Effector memory CD8-positive, alpha-beta T cell (primary cell): ENCODE measurements around the gene SMIM45.
A peak's percentile ranks its signal among the peaks of the same experiment; 100 is the strongest.
"Not testable (repeated sequence)": the region's sequence is repeated elsewhere in the genome, so short reads cannot be mapped to it uniquely, and the experiment has no call there.

Experiments used
- ATAC-seq: fragments of 150-1000 bp; cut with Tn5 transposase; replicated peaks from 2 replicates; pipeline ENCODE4 v1.10.0; 2021; ENCODE audit warnings: mild to moderate bottlenecking, moderate library complexity
- DNase-seq, 3 experiments: peaks; one replicate each; pipeline ENCODE4 v3.0.0; 2021
- H3K27ac Mint-ChIP-seq, 2 donors: one replicate each; pipeline ENCODE4 v1.8.0; 2022; ENCODE audit warnings: mild to moderate bottlenecking in 2 of 2, mixed read lengths in 2 of 2, moderate library complexity in 2 of 2
- H3K27me3 Mint-ChIP-seq, 2 donors: one replicate each; pipeline ENCODE4 v1.8.0; 2022; ENCODE audit warnings: mixed read lengths in 2 of 2
- H3K36me3 Mint-ChIP-seq: one replicate; pipeline ENCODE4 v1.8.0; 2022; ENCODE audit warnings: mild to moderate bottlenecking, moderate library complexity, mixed read lengths; ENCODE audit not compliant: insufficient read depth
- H3K4me1 Mint-ChIP-seq, 2 donors: one replicate each; pipeline ENCODE4 v1.8.0; 2022; ENCODE audit warnings: low read depth in 2 of 2, mixed read lengths in 2 of 2
- H3K4me3 Mint-ChIP-seq, 2 donors: one replicate each; pipeline ENCODE4 v1.8.0; 2022; ENCODE audit warnings: mild to moderate bottlenecking in 2 of 2, mixed read lengths in 2 of 2, moderate library complexity in 2 of 2
- H3K9me3 Mint-ChIP-seq, 2 donors: one replicate each; pipeline ENCODE4 v1.8.0; 2022; ENCODE audit warnings: mixed read lengths in 2 of 2

Gene SMIM45

DNA sequence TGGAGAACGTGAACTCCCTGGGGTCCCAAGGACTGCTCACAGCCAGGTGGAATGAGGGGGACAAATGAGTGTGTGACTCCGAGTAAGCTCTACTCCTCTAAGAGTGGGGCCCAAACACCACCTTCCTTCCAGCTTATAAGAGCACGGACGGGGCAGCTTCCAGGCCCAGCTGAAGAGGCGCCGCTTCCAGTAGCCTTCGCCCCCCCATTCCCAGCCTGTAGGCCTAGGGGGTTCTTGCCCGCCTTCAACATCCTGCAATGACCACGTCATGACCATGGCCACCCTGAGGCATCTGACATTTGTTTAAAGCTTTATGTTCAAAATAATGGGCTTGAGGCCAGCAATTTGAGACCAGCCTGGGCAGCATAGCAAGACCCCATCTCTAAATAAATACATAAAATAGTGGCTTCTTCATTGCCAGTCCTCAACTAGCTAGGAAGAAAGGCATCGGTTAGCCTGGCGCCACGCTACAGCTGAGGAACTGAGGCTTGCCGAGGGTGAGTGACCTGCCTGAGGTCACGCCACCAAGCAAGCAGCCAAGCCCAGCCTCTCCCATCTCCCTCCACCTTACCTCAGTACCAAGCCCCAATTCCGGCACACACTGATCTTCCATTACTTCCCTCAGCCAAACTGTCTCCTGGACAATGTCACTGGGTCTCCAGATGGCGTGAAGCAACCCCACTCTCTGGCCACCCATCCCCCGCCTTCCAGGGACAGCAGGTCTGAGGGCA is 17.5 kb upstream of the SMIM45 start:
- H3K27ac Mint-ChIP-seq = peak overlapping the region; percentile 41 to 78
- no peaks in the 10 kb centered on the region for H3K9me3 Mint-ChIP-seq

GRCh38 chr22:41935015-41935351 is 17.0 kb upstream of the SMIM45 start:
- Mint-ChIP-seq H3K9me3 (no peaks in the 10 kb centered on the region), H3K27me3 (no peaks in the 10 kb centered on the region), H3K36me3 (peaks cover 41% of the 10 kb centered on the region), H3K27ac (no peak overlapping the region), H3K4me3 (no peak overlapping the region), H3K4me1 (peaks cover 16 to 22% of the 10 kb centered on the region in 2 donors)
- DNase-seq = no peak
- no peak for ATAC-seq

More for the DNA sequence above, 17.5 kb upstream of the SMIM45 start:
- Mint-ChIP-seq H3K4me3 (no peak overlapping the region), H3K27me3 (no peaks in the 10 kb centered on the region), H3K4me1 (peaks cover 11 to 18% of the 10 kb centered on the region in 2 donors), H3K36me3 (peaks cover 36% of the 10 kb centered on the region)
- DNase-seq = no peak
- no peak for ATAC-seq

GRCh38 chr22:41935509-41935908 is 16.4 kb upstream of the SMIM45 start:
- Mint-ChIP-seq H3K4me1 (peaks cover 20 to 23% of the 10 kb centered on the region in 2 donors), H3K27ac (peak overlapping the region in 1 of 2 donors; percentile 94), H3K36me3 (peaks cover 46% of the 10 kb centered on the region), H3K9me3 (no peaks in the 10 kb centered on the region), H3K4me3 (no peak overlapping the region), H3K27me3 (no peaks in the 10 kb centered on the region)
- ATAC-seq (no peak), DNase-seq (no peak)

- DNase-seq (no peak), ATAC-seq (no peak)
- Mint-ChIP-seq H3K36me3 (peaks cover 55% of the 10 kb centered on the region), H3K4me3 (no peak overlapping the region), H3K27me3 (no peaks in the 10 kb centered on the region), H3K4me1 (peaks cover 33 to 35% of the 10 kb centered on the region in 2 donors), H3K27ac (peak overlapping the region in 1 of 2 donors; percentile 94), H3K9me3 (no peaks in the 10 kb centered on the region)
These were observed 15.1 kb upstream of the SMIM45 start for GRCh38 chr22:41936894-41937169.

GRCh38 chr22:41939981-41940831 is 11.7 kb upstream of the SMIM45 start:
- DNase-seq (peak; percentile 92 to 95 (median 95)), ATAC-seq (peak; percentile 77)
- peak overlapping the region; percentile 94 to 100 for H3K27ac Mint-ChIP-seq
- H3K4me3 Mint-ChIP-seq = peak overlapping the region; percentile 69 to 93
- peaks cover 27 to 34% of the 10 kb centered on the region in 2 donors for H3K4me1 Mint-ChIP-seq
- no peaks in the 10 kb centered on the region for H3K9me3 Mint-ChIP-seq
- peaks cover 47% of the 10 kb centered on the region for H3K36me3 Mint-ChIP-seq
- H3K27me3 Mint-ChIP-seq = no peaks in the 10 kb centered on the region

DNA sequence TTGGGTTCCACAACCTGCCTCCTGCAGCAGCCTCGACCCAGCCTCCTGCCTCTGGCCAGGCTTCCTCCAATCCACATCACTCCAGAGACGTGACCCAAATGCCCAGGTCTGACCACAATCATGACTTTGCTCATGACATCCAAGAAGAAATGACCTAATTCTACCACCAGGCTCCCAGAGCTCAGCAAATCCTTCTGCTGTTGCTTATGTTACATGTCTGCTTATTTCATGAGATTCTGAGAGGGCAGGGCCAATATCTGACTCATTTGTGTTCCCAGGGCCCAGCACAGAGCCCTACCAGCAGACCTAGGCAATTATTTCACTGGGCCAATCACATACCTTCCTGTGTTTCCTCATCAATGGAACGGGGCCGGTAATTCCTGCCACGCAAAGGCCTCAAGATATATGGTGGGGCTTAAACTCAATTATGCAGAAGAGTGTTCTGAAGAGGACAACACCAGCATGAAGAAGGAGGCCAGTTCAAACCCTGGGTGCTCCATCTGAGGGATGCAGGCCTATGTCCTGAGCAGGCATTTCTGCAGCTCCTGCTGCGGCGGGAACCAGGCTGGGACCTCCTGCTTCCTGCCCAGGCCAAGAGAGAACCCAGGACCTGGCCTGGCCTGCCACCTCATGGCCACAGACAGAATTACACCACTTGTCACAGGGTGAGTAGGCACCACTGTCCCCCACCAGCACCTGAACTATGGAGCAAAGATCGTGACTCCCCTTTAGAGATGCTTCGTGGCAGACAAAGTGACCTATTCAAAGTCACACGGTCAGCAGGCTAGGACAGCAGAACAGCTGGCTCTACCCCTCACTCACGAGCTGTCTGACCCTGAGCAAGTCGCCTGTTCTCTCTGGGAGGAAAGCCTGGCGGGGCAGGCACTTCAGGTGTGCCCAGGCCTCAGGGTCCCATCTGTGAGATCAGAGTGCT is 10.9 kb upstream of the SMIM45 start:
- peaks cover 33 to 40% of the 10 kb centered on the region in 2 donors for H3K4me1 Mint-ChIP-seq
- H3K4me3 Mint-ChIP-seq = peak overlapping the region; percentile 69 to 93
- peaks cover 45% of the 10 kb centered on the region for H3K36me3 Mint-ChIP-seq
- no peaks in the 10 kb centered on the region for H3K27me3 Mint-ChIP-seq
- peak overlapping the region; percentile 94 to 100 for H3K27ac Mint-ChIP-seq
- DNase-seq = peak; percentile 84 to 92 (median 84)
- peak; percentile 57 for ATAC-seq
- H3K9me3 Mint-ChIP-seq = no peaks in the 10 kb centered on the region

GRCh38 chr22:41943661-41944209 is 8.2 kb upstream of the SMIM45 start:
- no peak overlapping the region for H3K27ac Mint-ChIP-seq
- DNase-seq (no peak), ATAC-seq (no peak)
- no peak overlapping the region for H3K4me3 Mint-ChIP-seq
- H3K4me1 Mint-ChIP-seq = peaks cover 34 to 38% of the 10 kb centered on the region in 2 donors
- H3K27me3 Mint-ChIP-seq = no peaks in the 10 kb centered on the region
- no peaks in the 10 kb centered on the region for H3K9me3 Mint-ChIP-seq
- H3K36me3 Mint-ChIP-seq = peaks cover 36% of the 10 kb centered on the region

DNA sequence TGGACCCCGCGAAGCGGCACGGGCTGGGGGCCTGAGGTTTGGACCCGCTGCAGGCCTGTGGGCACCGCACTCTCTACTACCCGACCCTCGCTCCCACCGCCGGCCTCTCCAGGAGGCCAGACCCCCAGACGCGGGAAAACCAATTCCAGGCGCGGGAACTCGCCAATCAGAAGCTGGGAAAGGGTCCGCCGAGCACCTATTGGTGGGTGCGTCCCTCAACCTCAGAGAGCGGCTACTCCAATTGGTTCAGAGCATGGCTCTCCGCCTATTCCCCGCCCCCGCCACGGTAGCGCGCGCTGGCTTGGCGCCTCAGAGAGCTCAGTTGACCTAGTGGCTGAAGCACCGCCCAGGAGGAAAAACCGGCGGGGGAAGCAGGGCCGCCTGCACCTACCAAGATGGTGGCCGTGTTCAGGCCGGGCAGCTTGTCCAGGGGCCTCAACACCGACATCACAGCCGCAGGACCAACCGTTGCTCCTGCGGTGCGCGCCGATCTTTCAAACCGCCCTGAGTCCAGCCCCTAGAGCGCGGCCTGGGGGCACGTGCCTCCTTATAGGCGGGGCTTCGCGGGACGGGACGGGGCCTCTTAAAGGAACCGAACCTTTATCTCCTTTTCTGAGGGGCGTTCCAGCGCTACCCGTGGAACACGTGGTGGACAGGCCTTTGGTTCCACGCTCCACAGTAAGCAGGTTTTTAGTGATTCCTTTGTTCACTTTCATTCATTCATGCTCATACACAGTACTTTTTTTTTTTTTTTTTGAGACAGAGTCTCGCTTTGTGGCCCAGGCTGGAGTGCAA is 5.1 kb upstream of the SMIM45 start, which contains the start of gene CENPM:
Gene CENPM (minus strand): TSS at position 524 of the 795 bp plus-strand sequence. CDS start 76 bp downstream, at position 448.
- peaks cover 9 to 11% of the 10 kb centered on the region in 2 donors for H3K4me1 Mint-ChIP-seq
- H3K36me3 Mint-ChIP-seq = peaks cover 9% of the 10 kb centered on the region
- no peaks in the 10 kb centered on the region for H3K9me3 Mint-ChIP-seq
- H3K27ac Mint-ChIP-seq = peak within 1 kb of the TSS; percentile 56 to 76
- H3K27me3 Mint-ChIP-seq = no peaks in the 10 kb centered on the region
- peak; percentile 93 for ATAC-seq
- peak; percentile 76 to 80 (median 78) for DNase-seq
- peak within 1 kb of the TSS; percentile 85 to 90 for H3K4me3 Mint-ChIP-seq

- ATAC-seq (no peak), DNase-seq (no peak)
- Mint-ChIP-seq H3K36me3 (peaks cover 9% of the 10 kb centered on the region), H3K27ac (peak overlapping the region in 1 of 2 donors; percentile 56), H3K27me3 (no peaks in the 10 kb centered on the region), H3K9me3 (no peaks in the 10 kb centered on the region), H3K4me3 (peak overlapping the region; percentile 85 to 90), H3K4me1 (peaks cover 8 to 11% of the 10 kb centered on the region in 2 donors)
These were observed 4.4 kb upstream of the SMIM45 start for GRCh38 chr22:41947424-41948080.

DNA sequence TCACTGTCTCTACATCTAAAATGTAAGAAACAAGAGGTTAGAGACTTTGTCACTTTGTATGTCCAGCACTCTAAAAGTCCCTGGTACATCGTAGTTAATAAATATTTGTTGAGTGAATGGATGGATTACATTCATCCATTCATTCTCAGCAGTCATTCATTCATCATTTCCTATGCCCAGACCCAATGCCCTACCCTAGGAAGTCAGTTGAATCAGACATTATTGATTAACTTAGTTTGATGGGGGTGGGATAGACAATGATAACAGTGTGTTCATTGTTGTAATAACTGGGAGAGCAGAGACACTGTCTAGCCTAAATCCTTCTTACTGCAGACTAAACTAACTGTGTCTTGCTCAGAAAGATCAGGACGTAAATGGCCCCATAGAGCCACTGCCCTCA is 3.8 kb upstream of the SMIM45 start:
- H3K4me3 Mint-ChIP-seq = peak overlapping the region in 1 of 2 donors; percentile 85
- no peak overlapping the region for H3K27ac Mint-ChIP-seq
- H3K9me3 Mint-ChIP-seq = no peaks in the 10 kb centered on the region

DNA sequence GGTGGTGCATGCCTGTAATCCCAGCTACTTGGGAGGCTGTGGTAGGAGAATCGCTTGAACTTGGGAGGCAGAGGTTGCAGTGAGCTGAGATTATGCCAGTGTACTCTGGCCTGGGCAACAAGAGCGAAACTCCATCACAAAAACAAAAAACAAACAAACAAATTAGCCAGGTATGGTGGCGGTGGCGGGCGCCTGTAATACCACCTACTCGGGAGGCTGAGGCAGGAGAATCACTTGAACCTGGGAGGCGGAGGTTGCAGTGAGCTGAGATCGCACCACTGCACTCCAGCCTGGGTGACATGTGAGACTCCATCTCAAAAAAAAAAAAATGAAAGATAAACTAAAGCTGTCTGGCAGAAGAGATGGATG is 3.0 kb upstream of the SMIM45 start:
- ATAC-seq, H3K27me3 Mint-ChIP-seq, H3K4me3 Mint-ChIP-seq, H3K27ac Mint-ChIP-seq, DNase-seq, H3K9me3 Mint-ChIP-seq, H3K4me1 Mint-ChIP-seq, H3K36me3 Mint-ChIP-seq: not testable (repeated sequence)

More for the DNA sequence above, 3.8 kb upstream of the SMIM45 start:
- DNase-seq (no peak), ATAC-seq (no peak)
- Mint-ChIP-seq H3K27me3 (no peaks in the 10 kb centered on the region), H3K4me1 (peaks cover 8 to 11% of the 10 kb centered on the region in 2 donors), H3K36me3 (peaks cover 9% of the 10 kb centered on the region)
